ENCODE data around the gene NUBP1. TPM values are rescaled to one million over a fixed set of nuclear protein-coding genes. Genes with fewer than 3 reads are reported as not detected.

Gene NUBP1
- polyA plus RNA-seq, 1 donor (not counting 4 experiments of a cell fraction or from before 2014, with no cell fraction given) = 22.2 TPM

DNA sequence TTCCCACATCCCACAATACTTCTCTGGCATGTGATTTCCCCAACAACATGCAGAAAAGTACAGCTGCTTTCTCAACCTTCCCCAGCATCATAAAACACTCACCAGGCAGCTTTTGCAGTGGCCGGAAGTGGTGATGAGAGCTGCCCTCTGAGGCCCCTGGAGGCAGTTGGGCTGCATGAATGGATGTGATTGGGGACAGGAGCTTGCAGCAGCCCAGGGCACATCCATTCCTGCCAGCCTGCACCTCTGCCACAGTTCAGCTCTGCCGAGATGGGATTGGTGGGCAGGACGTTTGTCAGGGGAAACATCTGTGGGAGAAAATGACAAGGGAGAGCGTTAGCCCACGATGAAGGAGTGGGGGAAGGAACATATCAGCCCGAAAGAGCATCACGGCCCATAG, 19.8 kb downstream of the NUBP1 start:
- H3K9me1 ChIP-seq (ENCODE audit: control insufficient read depth, extremely low read depth, insufficient read depth, low read length) = no peaks in the 10 kb centered on the region
- H3K9me3 ChIP-seq (ENCODE audit: control insufficient read depth, low read depth, low read length) = no peaks in the 10 kb centered on the region
- DNase-seq (ENCODE audit: low read depth, low spot score) (no peak), FAIRE-seq (no peak)
- dilution Hi-C loops (cut with MboI; ENCODE audit: extremely low pct_ligation_motif_present, low sequenced_read_pairs) = no loop called here
- H2AFZ ChIP-seq (ENCODE audit: control insufficient read depth, low read length) = no peak overlapping the region
- H3K36me3 ChIP-seq (ENCODE audit: control insufficient read depth in 2 of 2, extremely low read depth in 1 of 2, insufficient read depth in 2 of 2, low read length in 2 of 2) = peaks cover 5 to 7% of the 10 kb centered on the region in 2 experiments
- no peak overlapping the region for H3K9ac ChIP-seq (ENCODE audit: control insufficient read depth, extremely low read depth, insufficient read depth, low read length)
- H4K20me1 ChIP-seq (ENCODE audit: control insufficient read depth, extremely low read depth, insufficient read depth, low read length) = no peaks in the 10 kb centered on the region
- H3K27me3 ChIP-seq (ENCODE audit: control insufficient read depth, extremely low read depth, insufficient read depth, low read length) = no peaks in the 10 kb centered on the region
- H3K4me1 ChIP-seq (ENCODE audit: control insufficient read depth, extremely low read depth, insufficient read depth, low read length) = no peaks in the 10 kb centered on the region
- H3K79me2 ChIP-seq (ENCODE audit: control insufficient read depth, insufficient read depth, low read length) = no peaks in the 10 kb centered on the region
- no peak overlapping the region for H3K4me3 ChIP-seq (ENCODE audit: control insufficient read depth in 2 of 3, extremely low read depth in 1 of 3, insufficient read depth in 2 of 3, low read depth in 1 of 3, low read length in 3 of 3)
- H3K27ac ChIP-seq (ENCODE audit: control insufficient read depth, insufficient read depth, low read length) = no peak overlapping the region
- TF ChIP-seq, protein P1, sequence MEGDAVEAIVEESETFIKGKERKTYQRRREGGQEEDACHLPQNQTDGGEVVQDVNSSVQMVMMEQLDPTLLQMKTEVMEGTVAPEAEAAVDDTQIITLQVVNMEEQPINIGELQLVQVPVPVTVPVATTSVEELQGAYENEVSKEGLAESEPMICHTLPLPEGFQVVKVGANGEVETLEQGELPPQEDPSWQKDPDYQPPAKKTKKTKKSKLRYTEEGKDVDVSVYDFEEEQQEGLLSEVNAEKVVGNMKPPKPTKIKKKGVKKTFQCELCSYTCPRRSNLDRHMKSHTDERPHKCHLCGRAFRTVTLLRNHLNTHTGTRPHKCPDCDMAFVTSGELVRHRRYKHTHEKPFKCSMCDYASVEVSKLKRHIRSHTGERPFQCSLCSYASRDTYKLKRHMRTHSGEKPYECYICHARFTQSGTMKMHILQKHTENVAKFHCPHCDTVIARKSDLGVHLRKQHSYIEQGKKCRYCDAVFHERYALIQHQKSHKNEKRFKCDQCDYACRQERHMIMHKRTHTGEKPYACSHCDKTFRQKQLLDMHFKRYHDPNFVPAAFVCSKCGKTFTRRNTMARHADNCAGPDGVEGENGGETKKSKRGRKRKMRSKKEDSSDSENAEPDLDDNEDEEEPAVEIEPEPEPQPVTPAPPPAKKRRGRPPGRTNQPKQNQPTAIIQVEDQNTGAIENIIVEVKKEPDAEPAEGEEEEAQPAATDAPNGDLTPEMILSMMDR (optimal IDR thresholded peaks at IDR 0.05 in 1 of 3, IDR thresholded peaks at IDR 0.05 in 1 of 3, conservative IDR thresholded peaks at IDR 0.05 in 1 of 3; ENCODE audit: extremely low read depth in 1 of 3, insufficient read depth in 2 of 3, low read length in 3 of 3) = no peak
- no peak for TF ChIP-seq EZH2 (IDR thresholded peaks at IDR 0.05; ENCODE audit: low read length)
- H3K4me2 ChIP-seq (ENCODE audit: control insufficient read depth, extremely low read depth, insufficient read depth, low read depth, low read length) = no peak overlapping the region

GRCh38 chr16:10765772-10766171, 22.1 kb downstream of the NUBP1 start:
- Histone ChIP-seq H4K20me1 (ENCODE audit: control insufficient read depth, extremely low read depth, insufficient read depth, low read length) (no peaks in the 10 kb centered on the region), H3K9me1 (ENCODE audit: control insufficient read depth, extremely low read depth, insufficient read depth, low read length) (no peaks in the 10 kb centered on the region), H3K79me2 (ENCODE audit: control insufficient read depth, insufficient read depth, low read length) (no peaks in the 10 kb centered on the region), H3K27me3 (ENCODE audit: control insufficient read depth, extremely low read depth, insufficient read depth, low read length) (no peaks in the 10 kb centered on the region), H3K9ac (ENCODE audit: control insufficient read depth, extremely low read depth, insufficient read depth, low read length) (no peak overlapping the region), H3K36me3 (ENCODE audit: control insufficient read depth in 2 of 2, extremely low read depth in 1 of 2, insufficient read depth in 2 of 2, low read length in 2 of 2) (peaks cover 4 to 7% of the 10 kb centered on the region in 2 experiments), H3K4me1 (ENCODE audit: control insufficient read depth, extremely low read depth, insufficient read depth, low read length) (no peaks in the 10 kb centered on the region), H3K27ac (ENCODE audit: control insufficient read depth, insufficient read depth, low read length) (no peak overlapping the region), H3K4me2 (ENCODE audit: control insufficient read depth, extremely low read depth, insufficient read depth, low read depth, low read length) (no peak overlapping the region), H3K4me3 (ENCODE audit: control insufficient read depth in 2 of 3, extremely low read depth in 1 of 3, insufficient read depth in 2 of 3, low read depth in 1 of 3, low read length in 3 of 3) (no peak overlapping the region), H3K9me3 (ENCODE audit: control insufficient read depth, low read depth, low read length) (no peaks in the 10 kb centered on the region), H2AFZ (ENCODE audit: control insufficient read depth, low read length) (no peak overlapping the region)
- dilution Hi-C loops (cut with MboI; ENCODE audit: extremely low pct_ligation_motif_present, low sequenced_read_pairs) = no loop called here
- FAIRE-seq (no peak), DNase-seq (ENCODE audit: low read depth, low spot score) (no peak)
- TF ChIP-seq EZH2 (IDR thresholded peaks at IDR 0.05; ENCODE audit: low read length) = no peak
- TF ChIP-seq, protein P1 (optimal IDR thresholded peaks at IDR 0.05 in 1 of 3, IDR thresholded peaks at IDR 0.05 in 1 of 3, conservative IDR thresholded peaks at IDR 0.05 in 1 of 3; ENCODE audit: extremely low read depth in 1 of 3, insufficient read depth in 2 of 3, low read length in 3 of 3) = no peak
